ENCODE data around the gene SLC38A3.

SLC38A3 gene

GRCh38 chr3:50192124-50192523 is 12.9 kb upstream of the SLC38A3 start:
- no peak for DNase-seq (ENCODE audit: low spot score)

- DNase-seq (ENCODE audit: low spot score): peak; percentile 88
Measured at GRCh38 chr3:50192689-50193141, 12.4 kb upstream of the SLC38A3 start.

GRCh38 chr3:50193286-50193685 is 11.8 kb upstream of the SLC38A3 start:
- DNase-seq (ENCODE audit: low spot score): no peak

- DNase-seq (ENCODE audit: low spot score): no peak
Measured at GRCh38 chr3:50193746-50194127, 11.3 kb upstream of the SLC38A3 start.

- peak; percentile 94 for DNase-seq (ENCODE audit: low spot score)
Measured at GRCh38 chr3:50194128-50194902, 10.8 kb upstream of the SLC38A3 start.

- DNase-seq (ENCODE audit: low spot score): peak; percentile 72
Measured at GRCh38 chr3:50194903-50195500, 10.1 kb upstream of the SLC38A3 start.

- peak; percentile 93 for DNase-seq (ENCODE audit: low spot score)
Measured at GRCh38 chr3:50195501-50196252, 9.4 kb upstream of the SLC38A3 start.

- peak; percentile 52 for DNase-seq (ENCODE audit: low spot score)
Measured at GRCh38 chr3:50196253-50196801, 8.7 kb upstream of the SLC38A3 start.

GRCh38 chr3:50201573-50202315 is 3.3 kb upstream of the SLC38A3 start:
- DNase-seq (ENCODE audit: low spot score): no peak

GRCh38 chr3:50202353-50203112 is 2.5 kb upstream of the SLC38A3 start:
- no peak for DNase-seq (ENCODE audit: low spot score)

- no peak for DNase-seq (ENCODE audit: low spot score)
Measured at GRCh38 chr3:50203113-50203808, 1.8 kb upstream of the SLC38A3 start.

- DNase-seq (ENCODE audit: low spot score): peak; percentile 8
Measured at GRCh38 chr3:50203809-50204803, 965 bp upstream of the SLC38A3 start.

GRCh38 chr3:50205413-50206276 is 574 bp downstream of the SLC38A3 start:
- DNase-seq (ENCODE audit: low spot score): peak; percentile 79

- DNase-seq (ENCODE audit: low spot score): no peak
Measured at GRCh38 chr3:50207359-50208042, 2.4 kb downstream of the SLC38A3 start.

- no peak for DNase-seq (ENCODE audit: low spot score)
Measured at GRCh38 chr3:50208677-50209344, 3.7 kb downstream of the SLC38A3 start.

GRCh38 chr3:50210176-50210509 is 5.1 kb downstream of the SLC38A3 start:
- DNase-seq (ENCODE audit: low spot score): no peak

Measured in HuH-7.5 (cell line).